GM19395 (cell line): Measurements from ENCODE around the gene RAB3A.
A peak's percentile ranks its signal among the peaks of the same experiment; 100 is the strongest.
"Not testable (repeated sequence)": the region's sequence is repeated elsewhere in the genome, so short reads cannot be mapped to it uniquely, and the experiment has no call there.

Experiments
- ATAC-seq: cut with Tn5 transposase; IDR thresholded peaks from one replicate; pipeline ENCODE4 v1.9.1; 2021; ENCODE audit warnings: mild to moderate bottlenecking, moderate library complexity; ENCODE audit not compliant: unreplicated experiment

RAB3A gene

DNA sequence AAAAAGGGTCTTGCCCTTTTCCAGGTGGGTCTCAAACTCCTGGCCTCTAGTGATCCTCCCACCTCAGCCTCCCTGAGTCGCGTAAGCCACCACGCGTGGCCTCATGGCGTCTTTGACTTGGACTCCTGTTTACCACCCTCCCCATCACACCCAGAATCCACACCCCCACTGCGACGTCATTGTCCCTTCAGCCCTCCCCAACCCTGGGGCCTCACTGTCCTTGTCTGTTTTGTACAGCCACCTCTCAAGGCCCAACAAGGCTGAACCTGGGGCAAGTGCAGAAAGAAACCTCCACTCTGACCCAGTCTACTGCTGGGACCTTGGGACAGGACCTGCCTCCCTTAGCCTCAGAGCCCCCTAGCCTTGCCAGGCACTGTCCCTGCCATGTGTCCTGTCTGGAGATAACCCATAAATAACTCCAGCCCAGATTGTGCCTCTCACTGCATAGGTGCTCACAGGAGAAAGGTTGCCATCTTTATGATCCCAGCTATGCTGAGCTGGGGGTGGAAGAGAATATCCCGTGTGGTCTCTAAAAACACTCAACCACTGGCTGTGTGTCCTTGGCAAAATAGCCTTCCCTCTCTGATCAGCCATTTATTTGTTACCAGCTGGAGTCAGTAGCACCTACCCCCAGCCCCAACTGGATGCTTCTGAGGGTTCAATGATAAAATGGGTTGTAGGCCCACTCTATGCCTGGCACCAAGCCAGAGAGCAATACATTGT, 32.1 kb downstream of the RAB3A start:
- no peak for ATAC-seq

DNA sequence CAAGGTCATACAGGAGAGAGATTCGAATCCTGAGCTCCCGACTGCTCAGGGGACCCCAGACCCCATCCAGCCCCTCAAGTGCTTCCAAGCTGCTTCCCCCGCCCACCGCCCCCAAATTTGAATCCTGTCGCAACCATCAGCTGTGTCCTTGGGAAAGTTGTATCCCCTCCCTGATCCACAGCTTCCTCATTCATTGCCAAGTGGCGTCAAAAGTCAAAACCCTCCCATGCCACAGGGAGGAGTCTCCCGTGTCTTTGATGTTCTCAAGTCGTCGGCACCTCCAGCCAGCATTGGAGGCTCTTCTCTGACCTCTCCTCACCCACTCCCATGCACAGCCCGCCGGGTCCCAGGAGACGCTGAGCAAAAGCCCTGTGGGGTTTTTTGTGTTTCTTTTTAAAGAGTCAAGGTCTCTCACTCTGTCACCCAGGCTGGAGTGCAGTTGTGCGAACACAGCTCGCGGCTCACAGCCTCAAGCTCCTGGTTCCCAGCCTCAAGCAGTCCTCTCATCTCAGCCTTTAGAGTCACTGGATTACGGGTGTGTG, 33.1 kb downstream of the RAB3A start:
- no peak for ATAC-seq

DNA sequence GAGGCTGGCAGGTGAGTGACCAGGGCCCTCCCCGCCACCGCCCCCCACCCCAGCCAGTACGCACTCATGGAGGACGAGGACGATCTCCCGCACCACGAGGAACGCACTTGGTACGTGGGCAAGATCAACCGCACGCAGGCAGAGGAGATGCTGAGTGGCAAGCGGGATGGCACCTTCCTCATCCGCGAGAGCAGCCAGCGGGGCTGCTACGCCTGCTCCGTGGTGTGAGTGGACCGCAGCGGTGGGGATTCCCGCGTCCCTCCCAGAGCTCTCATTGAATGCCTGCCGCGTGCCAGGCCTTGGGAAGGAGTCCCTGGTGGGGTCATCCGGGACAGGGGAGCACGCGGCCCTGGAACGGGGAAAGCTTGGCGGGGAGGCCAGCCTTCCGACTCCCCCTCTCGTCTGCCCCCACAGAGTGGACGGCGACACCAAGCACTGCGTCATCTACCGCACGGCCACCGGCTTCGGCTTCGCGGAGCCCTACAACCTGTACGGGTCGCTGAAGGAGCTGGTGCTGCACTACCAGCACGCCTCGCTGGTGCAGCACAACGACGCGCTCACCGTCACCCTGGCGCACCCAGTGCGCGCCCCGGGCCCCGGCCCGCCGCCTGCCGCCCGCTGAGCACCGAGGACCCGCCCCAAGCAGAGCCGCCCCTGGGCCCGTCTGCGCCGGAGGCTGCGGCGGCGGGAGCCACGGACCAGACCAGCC, 35.0 kb downstream of the RAB3A start:
- no peak for ATAC-seq

DNA sequence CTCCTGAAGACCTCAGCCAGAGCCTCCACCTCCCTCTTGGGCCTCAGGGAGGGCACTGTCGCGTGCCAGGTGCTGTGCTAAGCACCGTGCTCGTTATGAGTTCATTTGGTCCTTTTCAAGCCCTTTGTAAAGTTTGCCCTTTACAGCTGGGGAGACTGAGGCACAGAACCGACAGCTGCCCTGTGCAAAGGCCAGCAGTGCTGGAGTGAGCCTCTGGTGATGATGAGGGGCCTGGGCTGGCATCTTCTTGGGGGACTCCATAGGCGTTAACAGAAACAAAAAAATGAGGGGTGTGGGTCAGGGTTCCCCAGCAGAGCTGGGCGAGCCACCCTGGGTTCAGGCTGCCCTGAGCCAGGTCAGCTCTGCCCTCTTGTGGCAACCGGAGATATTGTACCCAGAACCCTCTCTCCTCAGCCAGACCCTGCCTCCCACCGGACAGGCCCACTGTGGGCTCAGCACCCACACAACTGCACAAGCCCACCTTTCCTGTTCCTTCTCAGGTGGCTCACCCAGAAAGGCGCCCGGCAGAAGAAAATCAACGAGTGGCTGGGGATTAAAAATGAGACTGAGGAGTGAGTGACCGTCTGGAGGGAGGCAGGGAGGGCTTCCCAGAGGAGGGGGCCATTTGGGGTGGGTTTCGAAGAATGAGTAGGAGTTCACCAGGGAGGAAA, 35.7 kb downstream of the RAB3A start:
- no peak for ATAC-seq

DNA sequence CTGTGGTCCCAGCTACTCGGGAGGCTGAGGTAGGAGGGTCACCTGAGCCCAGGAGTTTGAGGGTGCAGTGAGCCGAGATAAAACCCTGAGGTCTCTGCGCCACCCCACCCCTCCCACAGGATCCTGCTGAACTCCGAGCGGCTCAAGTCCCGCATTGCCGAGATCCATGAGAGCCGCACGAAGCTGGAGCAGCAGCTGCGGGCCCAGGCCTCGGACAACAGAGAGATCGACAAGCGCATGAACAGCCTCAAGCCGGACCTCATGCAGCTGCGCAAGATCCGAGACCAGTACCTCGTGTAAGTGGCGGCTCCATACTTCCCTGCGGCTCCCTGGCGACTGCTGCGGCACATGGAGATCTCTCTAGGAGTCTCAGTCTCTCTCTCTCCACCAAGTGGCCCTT, 36.8 kb downstream of the RAB3A start:
- no peak for ATAC-seq

DNA sequence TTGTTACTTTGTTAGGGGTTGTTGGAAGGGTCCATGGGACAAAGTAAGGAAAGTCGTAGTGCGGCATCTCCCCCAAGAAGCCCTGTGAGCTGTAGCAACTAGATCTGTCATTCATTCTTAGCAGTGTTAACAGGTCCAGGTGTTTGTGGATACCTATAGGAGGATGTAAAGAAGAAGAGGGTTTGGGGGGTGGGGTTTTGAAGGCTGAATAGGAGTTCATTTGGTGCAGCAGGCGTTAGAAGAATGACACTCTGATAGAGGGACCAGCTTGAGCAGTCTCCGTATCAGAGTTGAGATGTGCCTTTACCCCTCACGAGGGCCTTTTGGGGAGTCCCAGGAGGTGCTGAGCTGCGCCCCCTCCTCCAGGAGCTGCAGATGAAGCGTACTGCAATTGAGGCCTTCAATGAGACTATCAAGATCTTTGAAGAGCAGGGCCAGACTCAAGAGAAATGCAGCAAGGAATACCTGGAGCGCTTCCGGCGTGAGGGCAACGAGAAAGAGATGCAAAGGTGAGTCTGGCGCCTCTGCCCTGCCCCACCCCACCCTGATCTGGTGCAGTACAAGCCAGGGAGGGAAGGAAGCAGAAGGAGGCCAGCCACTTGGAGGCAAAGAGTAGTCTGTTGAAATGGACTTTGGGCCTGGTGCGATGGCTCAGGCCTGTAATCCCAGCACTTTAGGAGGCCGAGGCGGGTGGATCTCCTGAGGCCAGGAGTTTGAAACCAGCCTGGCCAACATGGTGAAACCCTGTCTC, 37.9 kb downstream of the RAB3A start:
- ATAC-seq, result no peak

DNA sequence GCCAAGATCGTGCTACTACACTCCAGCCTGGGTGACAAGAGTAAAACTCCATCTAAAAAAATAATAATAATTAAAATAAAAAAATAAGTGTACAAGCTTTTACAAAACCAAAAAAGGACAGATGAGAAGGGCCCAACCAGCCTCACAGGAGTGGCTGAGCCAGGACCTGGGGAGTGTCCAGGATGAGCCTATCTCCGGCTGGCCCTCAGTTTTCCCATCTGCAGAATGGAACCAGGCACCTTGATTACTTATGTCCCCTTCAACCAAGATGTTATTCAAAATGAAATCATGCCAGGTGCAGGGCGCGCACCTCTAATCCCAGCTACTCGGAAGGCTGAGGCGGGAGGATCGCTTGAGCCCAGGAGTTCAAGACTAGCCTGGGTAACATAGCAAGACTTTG, 39.8 kb downstream of the RAB3A start:
- no peak for ATAC-seq

DNA sequence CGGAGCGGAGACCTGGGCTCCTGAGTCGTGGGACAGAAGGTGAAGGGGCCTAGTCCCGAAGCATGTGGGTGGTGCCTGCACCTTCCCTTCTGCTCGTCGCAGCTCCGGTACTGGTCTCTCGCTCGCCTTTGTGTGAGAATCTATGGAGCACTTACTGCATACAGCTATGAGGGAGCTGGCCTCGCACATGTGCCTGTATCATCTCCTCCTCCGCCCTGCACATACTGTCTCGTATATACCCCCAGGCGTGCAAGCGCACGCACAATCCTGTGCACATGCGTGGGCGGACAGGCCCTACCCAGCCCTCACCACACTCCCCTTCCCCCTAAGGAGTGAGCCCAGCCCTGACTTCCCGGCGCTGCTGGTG, 42.2 kb downstream of the RAB3A start:
- no peak for ATAC-seq

DNA sequence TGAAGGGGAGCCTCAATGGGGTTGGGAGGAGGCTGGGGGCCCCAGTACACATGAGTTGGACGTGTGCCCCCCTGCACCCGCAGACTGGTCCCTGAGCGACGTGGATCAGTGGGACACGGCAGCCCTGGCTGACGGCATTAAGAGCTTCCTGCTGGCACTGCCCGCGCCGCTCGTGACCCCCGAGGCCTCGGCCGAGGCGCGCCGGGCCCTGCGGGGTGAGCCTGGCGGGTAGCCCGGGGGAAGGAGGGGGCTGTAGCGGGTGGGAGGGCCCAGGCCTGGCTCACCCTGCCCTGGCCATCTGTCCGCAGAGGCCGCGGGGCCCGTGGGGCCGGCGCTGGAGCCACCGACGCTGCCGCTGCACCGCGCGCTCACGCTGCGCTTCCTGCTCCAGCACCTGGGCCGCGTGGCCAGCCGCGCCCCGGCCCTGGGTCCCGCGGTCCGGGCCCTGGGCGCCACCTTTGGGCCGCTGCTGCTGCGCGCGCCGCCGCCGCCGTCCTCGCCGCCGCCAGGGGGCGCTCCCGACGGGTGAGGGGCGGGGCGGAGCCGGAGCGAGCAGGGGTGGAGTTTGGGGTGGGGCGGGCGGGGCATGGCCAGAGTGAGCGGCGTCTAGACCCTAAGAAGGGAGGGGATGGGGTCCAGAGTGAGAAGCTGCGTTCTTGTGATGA, 42.7 kb downstream of the RAB3A start:
- peak; percentile 50 for ATAC-seq

DNA sequence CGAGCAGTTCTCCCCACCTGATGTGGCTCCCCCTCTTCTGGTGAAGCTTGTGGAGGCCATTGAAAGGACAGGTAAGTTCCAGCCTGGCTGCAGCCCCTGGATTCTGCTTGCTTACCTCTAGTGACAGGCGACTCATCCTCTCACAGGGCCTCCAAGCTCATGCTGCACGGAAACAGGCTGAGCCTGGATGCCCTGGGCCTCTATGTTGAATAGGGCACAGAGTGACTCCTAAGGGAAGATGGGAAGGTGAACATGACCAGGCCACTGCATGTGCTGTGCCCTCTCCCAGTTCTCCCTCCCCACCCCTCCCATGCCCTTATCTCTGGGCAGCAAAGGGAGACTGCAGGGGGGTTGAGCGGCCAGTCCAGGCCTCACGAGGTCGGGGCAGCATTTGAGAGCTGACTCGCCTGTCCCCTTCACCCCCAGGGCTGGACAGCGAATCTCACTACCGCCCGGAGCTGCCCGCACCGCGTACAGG, 43.3 kb downstream of the RAB3A start:
- ATAC-seq, result peak; percentile 8

DNA sequence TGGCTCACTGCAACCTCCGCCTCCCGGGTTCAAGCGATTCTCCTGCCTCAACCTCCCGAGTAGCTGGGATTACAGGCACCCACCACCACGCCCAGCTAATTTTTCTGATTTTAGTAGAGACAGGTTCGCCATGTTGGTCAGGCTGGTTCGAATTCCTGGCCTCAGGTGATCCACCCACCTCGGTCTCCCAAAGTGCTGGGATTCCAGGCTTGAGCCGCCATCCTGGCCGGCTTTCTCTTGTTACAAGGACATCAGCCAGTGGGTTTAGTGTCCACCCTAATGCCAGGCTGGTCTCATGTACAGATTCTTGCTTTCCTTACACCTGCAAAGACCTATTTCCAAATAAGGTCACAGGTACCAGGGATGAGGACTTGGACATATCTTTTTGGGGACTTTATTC, 44.0 kb downstream of the RAB3A start:
- ATAC-seq, result no peak

DNA sequence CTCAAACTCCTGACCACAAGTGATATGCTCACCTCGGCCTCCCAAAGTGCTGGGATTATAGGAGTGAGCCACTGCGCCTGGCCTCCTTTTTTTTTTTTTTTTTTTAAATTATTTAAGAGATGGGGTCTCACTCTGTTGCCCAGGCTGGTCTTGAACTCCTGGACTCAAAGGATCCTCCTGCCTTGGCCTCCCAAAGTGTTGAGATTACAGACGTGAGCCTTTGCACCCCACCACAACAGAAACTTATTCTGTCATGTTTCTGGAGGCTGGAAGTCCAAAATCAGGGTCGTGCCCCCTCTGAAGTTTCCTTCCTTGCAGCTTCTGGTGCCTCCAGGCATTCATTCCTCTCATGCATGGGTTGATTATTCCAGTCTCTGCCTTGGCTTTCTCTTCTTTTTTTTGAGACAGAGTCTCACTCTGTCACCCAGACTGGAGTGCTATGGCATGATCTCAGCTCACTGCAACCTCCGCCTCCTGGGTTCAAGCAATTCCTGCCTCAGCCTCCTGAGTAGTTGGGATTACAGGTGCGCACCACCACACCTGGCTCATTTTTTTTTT, 44.7 kb downstream of the RAB3A start:
- not testable (repeated sequence) for ATAC-seq

DNA sequence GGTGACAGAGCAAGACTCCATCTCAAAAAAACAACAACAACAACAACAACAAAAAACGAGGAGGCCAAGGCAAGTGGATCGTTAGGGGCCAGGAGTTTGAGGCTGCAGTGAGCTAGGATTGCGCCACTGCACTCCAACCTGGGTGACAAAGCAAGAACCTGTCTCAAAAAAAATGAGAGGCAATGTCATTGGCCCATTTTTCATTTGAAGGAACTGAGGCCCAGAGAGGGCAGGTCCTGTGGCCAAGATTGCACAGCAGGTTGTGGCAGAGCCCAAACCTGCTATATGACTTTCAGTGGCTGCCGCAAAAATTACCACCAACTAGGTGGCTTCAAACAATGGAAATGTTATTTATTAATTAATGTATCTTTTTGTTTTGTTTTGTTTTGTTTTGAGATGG, 45.4 kb downstream of the RAB3A start:
- no peak for ATAC-seq

DNA sequence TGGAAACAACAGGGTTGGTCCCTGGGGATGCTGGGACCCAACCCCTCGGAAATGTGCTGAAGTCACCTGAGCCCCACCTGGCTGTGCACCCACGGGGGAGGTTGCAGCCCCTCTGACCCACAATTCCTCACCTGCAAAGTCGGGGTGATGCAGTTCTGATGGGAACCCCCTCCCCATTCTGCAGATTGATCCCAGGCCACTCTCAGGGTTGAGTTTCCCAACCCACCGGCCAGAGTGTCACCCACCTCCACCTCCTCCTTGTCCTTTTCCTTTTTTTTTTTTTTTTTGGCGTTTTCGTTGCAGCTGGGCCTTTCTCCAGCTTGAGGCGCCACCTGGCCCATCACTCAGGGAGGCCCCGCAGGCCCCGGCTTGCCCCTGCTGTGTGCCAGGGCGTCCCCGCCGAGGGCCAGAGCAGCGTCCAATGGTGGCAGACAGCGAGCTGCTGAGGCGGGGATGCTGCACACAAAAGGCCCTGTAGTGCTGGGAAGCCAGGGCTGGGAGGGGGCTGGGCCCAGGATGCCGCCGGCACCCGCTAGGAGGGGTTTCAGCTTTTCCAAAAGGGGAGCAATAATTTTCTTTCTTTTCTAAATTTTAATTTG, 46.3 kb downstream of the RAB3A start:
- no peak for ATAC-seq

DNA sequence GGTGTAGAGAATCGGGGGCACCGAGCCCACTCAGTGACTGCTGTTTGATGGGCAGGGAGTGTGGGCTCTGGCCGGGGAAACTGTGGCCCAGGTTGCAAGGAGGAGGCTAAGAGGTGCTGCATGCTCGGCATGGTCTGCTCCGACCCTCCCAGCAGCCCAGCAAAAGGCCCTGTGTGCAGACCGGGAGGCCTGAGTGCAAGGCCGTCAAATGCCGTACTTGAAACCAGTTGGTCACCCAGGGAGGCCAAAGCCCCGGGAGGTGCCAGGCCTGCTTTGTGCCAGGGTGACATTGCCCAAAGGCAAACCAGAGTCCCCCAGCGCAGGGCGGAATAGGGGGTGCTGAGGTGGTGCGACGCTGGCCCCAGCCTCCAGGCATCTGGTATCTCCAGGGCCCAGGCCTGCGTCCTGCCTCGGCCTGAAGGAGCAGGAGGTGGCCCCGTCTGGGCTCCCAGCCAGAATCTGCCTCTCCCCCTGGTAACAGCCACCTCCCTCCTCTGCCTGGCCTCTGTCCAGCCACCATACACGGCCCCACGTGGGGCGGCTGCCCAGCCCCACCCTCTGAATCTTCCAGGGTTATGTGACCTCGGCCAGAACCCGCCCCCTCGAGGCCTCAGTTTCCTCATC, 46.9 kb downstream of the RAB3A start:
- no peak for ATAC-seq

DNA sequence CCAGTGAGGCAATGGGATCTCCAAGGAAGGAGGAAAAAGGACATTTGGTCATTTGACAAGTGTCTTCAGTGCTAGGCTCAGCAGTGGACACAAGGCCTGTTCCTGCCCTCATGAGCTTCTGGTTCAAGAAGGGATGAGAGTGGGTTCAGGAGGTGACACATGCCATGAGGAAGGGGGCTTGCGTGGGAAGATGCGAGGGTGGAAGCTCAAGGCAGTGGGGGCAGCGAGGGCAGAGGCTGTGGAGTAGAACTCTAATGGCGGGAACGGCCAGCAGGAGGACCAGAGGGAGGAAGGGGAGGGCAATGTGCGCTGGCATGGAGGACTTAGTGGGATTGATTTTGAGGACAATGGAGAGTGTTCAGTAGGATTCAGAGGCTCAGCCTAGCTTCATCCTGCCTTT, 47.6 kb downstream of the RAB3A start:
- ATAC-seq, result no peak

DNA sequence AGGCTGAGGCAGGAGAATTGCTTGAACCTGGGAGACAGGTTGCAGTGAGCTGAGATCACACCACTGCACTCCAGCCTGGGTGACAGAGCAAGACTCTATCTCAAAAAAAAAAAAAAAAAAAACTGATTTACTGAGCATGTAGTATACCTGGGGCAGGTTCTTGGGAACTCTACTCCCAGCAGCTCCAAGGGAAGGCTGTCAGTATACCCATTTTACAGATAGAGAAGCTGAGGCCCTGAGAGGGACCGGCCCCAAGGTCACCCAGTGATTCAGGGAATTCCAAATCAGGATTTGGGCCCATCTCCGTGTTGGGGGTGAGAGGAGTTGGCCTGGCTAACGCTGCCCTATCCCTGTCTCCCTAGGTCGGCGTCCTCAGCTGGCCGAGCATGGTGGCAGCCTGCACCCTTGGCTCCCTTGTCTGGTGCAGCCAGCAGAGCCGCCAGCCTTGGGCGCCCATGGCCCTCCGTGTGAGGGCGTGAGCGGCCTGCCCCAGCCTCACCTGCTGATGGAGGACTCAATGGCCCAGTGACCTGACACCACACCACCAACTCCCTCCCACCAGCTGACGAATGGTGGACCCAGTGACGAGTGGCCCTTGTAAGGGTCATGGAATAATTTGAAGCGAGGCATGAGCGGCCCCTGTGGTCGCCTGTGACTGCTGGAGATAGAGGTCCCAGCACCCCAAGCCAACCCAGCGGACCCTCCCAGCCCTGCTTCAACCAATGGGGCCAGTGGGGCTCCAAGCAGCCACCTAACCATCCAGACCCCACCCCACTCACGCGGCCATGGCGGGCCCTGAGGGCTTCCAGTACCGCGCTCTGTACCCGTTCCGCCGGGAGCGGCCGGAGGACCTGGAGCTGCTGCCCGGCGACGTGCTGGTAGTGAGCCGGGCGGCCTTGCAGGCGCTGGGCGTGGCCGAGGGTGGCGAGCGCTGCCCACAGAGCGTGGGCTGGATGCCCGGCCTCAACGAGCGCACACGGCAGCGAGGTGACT, 48.5 kb downstream of the RAB3A start:
- no peak for ATAC-seq

DNA sequence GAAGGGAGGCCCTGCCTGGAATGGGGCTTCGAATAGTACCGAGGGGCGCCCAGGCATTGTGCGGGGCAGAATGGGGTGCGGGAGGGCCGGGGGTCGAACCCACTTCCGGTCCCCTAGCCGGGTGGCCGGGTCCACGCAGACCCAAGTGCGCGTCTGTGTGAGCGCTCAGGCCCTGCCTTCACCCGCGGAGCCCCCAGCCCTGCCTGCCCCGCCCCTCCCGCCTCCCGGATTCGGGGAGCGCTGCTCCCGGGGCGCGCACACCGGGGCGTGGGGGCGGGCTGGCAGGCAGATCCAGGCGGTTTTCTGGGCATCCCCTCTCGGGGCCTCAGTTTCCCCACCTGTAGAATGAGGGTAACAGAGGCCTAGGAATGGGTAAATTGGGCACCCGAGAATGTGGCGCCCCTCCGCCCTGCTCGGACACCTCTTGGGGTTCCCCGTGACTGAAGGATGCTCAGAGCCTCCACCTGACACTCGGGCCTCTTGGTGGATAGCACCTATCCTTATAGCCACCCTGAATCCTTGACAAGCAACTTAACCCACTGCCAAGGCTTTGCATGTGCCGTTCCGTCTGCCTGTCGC, 50.2 kb downstream of the RAB3A start:
- ATAC-seq, result no peak
